Neural progenitor cell (in vitro differentiated cells): ENCODE measurements around the gene CAB39L. TPM values are rescaled to one million over a fixed set of nuclear protein-coding genes. Genes with fewer than 3 reads are reported as not detected.

ENCODE experiments used
- DNase-seq: peaks from one replicate; pipeline ENCODE4 v3.0.0-alpha.2; 2016; ENCODE audit warnings: low spot score
- H2AFZ ChIP-seq: fragments of 200-600 bp; sonication (generic); replicated peaks from 2 replicates; pipeline ENCODE4 v1.6.1; 2016; ENCODE audit warnings: antibody characterized with exemption
- H3F3A ChIP-seq: fragments of 200-600 bp; sonication (generic); 2 replicates; pipeline ENCODE4 v1.6.1; 2016; ENCODE audit warnings: antibody characterized with exemption, low read depth
- H3K27ac ChIP-seq: fragments of 200-600 bp; sonication (generic); 2 replicates; pipeline ENCODE4 v1.5.1; 2016; ENCODE audit warnings: mild to moderate bottlenecking
- H3K27me3 ChIP-seq: fragments of 200-600 bp; sonication (generic); 2 replicates; pipeline ENCODE4 v1.6.1; 2016; ENCODE audit warnings: mild to moderate bottlenecking, moderate library complexity
- H3K36me3 ChIP-seq: fragments of 200-600 bp; sonication (generic); 2 replicates; pipeline ENCODE4 v1.5.1; 2016
- H3K4me1 ChIP-seq: fragments of 200-600 bp; sonication (generic); 2 replicates; pipeline ENCODE4 v1.6.1; 2016; ENCODE audit warnings: mixed run types
- H3K4me2 ChIP-seq: fragments of 200-600 bp; sonication (generic); 2 replicates; pipeline ENCODE4 v1.6.1; 2016
- H3K4me3 ChIP-seq: fragments of 200-600 bp; sonication (generic); 2 replicates; pipeline ENCODE4 v1.5.1; 2016
- H3K79me2 ChIP-seq: fragments of 200-600 bp; sonication (generic); 2 replicates; pipeline ENCODE4 v1.6.1; 2016; ENCODE audit warnings: low read depth
- H3K9ac ChIP-seq: fragments of 200-600 bp; sonication (generic); 2 replicates; pipeline ENCODE4 v1.6.1; 2016
- H3K9me3 ChIP-seq: fragments of 200-600 bp; sonication (generic); 2 replicates; pipeline ENCODE4 v1.5.1; 2016; ENCODE audit warnings: low read depth
- H4K20me1 ChIP-seq: fragments of 200-600 bp; sonication (generic); 2 replicates; pipeline ENCODE4 v1.6.1; 2016; ENCODE audit warnings: low read depth
- H3K27ac Mint-ChIP-seq: 3 replicates; pipeline ENCODE4 v1.8.0; 2021; ENCODE audit warnings: mixed read lengths
- H3K27me3 Mint-ChIP-seq: 2 replicates; pipeline ENCODE4 v1.8.0; 2022; ENCODE audit warnings: low read depth, mild to moderate bottlenecking, inconsistent platforms, moderate library complexity, mixed read lengths; ENCODE audit not compliant: insufficient read depth
- H3K36me3 Mint-ChIP-seq: 3 replicates; pipeline ENCODE4 v1.8.0; 2021; ENCODE audit warnings: mixed read lengths
- H3K4me1 Mint-ChIP-seq: 3 replicates; pipeline ENCODE4 v1.8.0; 2021; ENCODE audit warnings: mixed read lengths
- H3K4me3 Mint-ChIP-seq: 3 replicates; pipeline ENCODE4 v1.8.0; 2021; ENCODE audit warnings: mild to moderate bottlenecking, moderate library complexity, mixed read lengths
- H3K9me3 Mint-ChIP-seq: 3 replicates; pipeline ENCODE4 v1.8.0; 2020; ENCODE audit warnings: mixed read lengths
- EZH2 ChIP-seq: fragments of 200-600 bp; sonication (generic); IDR thresholded peaks from 2 replicates; pipeline ENCODE4 v1.6.1; 2017; ENCODE audit warnings: antibody characterized with exemption, mild to moderate bottlenecking, moderate library complexity
- EZH2phosphoT487 ChIP-seq: fragments of 200-600 bp; sonication (generic); IDR thresholded peaks from 2 replicates; pipeline ENCODE4 v1.6.1; 2017; ENCODE audit warnings: antibody characterized with exemption
- total RNA-seq: library from RNA; depleted of rRNA; stranded (reverse); fragments of >200 nt; gene quantifications from 2 replicates; pipeline ENCODE4 v1.2.3, GENCODE V29; 2015; ENCODE audit warnings: low replicate concordance
- TF ChIP-seq, protein P1 (sequence below): fragments of 200-600 bp; sonication (generic); IDR thresholded peaks from 2 replicates; pipeline ENCODE4 v1.5.1; 2017; ENCODE audit warnings: antibody characterized with exemption, mild to moderate bottlenecking

The CAB39L gene
- total RNA-seq, 1 donor from 2014 or later = 18.1 TPM

GRCh38 chr13:49403996-49404702 is 39.7 kb downstream of the CAB39L start:
- DNase-seq = no peak
- TF ChIP-seq EZH2phosphoT487 (no peak), EZH2 (no peak)
- TF ChIP-seq, protein P1, sequence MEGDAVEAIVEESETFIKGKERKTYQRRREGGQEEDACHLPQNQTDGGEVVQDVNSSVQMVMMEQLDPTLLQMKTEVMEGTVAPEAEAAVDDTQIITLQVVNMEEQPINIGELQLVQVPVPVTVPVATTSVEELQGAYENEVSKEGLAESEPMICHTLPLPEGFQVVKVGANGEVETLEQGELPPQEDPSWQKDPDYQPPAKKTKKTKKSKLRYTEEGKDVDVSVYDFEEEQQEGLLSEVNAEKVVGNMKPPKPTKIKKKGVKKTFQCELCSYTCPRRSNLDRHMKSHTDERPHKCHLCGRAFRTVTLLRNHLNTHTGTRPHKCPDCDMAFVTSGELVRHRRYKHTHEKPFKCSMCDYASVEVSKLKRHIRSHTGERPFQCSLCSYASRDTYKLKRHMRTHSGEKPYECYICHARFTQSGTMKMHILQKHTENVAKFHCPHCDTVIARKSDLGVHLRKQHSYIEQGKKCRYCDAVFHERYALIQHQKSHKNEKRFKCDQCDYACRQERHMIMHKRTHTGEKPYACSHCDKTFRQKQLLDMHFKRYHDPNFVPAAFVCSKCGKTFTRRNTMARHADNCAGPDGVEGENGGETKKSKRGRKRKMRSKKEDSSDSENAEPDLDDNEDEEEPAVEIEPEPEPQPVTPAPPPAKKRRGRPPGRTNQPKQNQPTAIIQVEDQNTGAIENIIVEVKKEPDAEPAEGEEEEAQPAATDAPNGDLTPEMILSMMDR = no peak

GRCh38 chr13:49400755-49401659 is 42.9 kb downstream of the CAB39L start:
- H3K27ac Mint-ChIP-seq = no peak overlapping the region
- no peaks in the 10 kb centered on the region for H3K36me3 ChIP-seq
- peak overlapping the region; percentile 12 for H2AFZ ChIP-seq
- H3K4me1 ChIP-seq = no peaks in the 10 kb centered on the region
- no peaks in the 10 kb centered on the region for H4K20me1 ChIP-seq
- no peaks in the 10 kb centered on the region for H3F3A ChIP-seq
- no peaks in the 10 kb centered on the region for H3K4me1 Mint-ChIP-seq
- H3K27me3 ChIP-seq = no peaks in the 10 kb centered on the region
- no peaks in the 10 kb centered on the region for H3K9me3 ChIP-seq
- peaks cover 20% of the 10 kb centered on the region for H3K9me3 Mint-ChIP-seq
- H3K79me2 ChIP-seq = no peaks in the 10 kb centered on the region
- no peaks in the 10 kb centered on the region for H3K27me3 Mint-ChIP-seq
- no peak overlapping the region for H3K4me3 ChIP-seq
- DNase-seq = peak; percentile 22
- peaks cover 15% of the 10 kb centered on the region for H3K36me3 Mint-ChIP-seq
- no peak overlapping the region for H3K27ac ChIP-seq
- TF ChIP-seq EZH2 (no peak), EZH2phosphoT487 (no peak)
- H3K9ac ChIP-seq = no peak overlapping the region
- H3K4me2 ChIP-seq = peak overlapping the region; percentile 19
- no peak overlapping the region for H3K4me3 Mint-ChIP-seq

More at GRCh38 chr13:49403996-49404702, 39.7 kb downstream of the CAB39L start:
- Histone ChIP-seq H3K9me3 (no peaks in the 10 kb centered on the region), H3K4me1 (no peaks in the 10 kb centered on the region), H3K36me3 (no peaks in the 10 kb centered on the region), H3K27ac (no peak overlapping the region), H4K20me1 (no peaks in the 10 kb centered on the region), H2AFZ (no peak overlapping the region), H3K4me2 (no peak overlapping the region), H3K9ac (no peak overlapping the region), H3K27me3 (no peaks in the 10 kb centered on the region), H3F3A (no peaks in the 10 kb centered on the region), H3K79me2 (no peaks in the 10 kb centered on the region), H3K4me3 (no peak overlapping the region)
- no peak overlapping the region for H3K27ac Mint-ChIP-seq
- peaks cover 21% of the 10 kb centered on the region for H3K9me3 Mint-ChIP-seq
- peaks cover 17% of the 10 kb centered on the region for H3K36me3 Mint-ChIP-seq
- no peak overlapping the region for H3K4me3 Mint-ChIP-seq
- no peaks in the 10 kb centered on the region for H3K4me1 Mint-ChIP-seq
- H3K27me3 Mint-ChIP-seq = no peaks in the 10 kb centered on the region

DNA sequence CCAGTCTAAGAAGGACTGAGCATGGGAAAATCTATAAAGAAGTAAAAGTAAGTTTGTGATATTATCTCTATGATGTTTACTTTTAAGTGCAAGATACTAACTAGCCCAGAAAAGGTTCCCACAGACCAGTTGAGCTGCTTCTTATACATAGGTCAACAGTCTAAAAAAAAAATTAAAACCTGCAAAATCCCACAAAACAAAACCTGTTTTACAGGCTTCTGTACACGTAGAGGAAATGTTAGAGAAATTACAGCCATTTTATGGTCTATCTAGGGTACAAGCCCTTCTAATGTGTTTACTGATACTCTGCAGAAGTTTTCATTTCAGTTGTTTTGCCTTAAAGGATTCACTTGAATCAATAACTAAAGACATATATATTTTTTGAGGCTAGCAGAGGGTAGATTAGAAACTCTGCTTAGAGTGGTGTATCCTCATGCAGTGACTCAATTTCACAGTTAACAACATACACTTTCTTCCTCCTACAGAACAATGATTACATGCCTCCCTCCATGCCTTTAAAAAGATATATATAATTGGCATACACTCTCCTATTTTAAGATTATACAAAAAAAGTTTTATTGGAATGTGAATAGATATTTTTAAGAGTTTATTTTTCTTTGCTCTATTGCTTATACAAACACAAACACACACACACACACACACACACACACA is 43.9 kb downstream of the CAB39L start:
- TF ChIP-seq EZH2phosphoT487 (no peak), EZH2 (no peak)
- TF ChIP-seq, protein P1 = no peak
- Histone ChIP-seq H3F3A (no peaks in the 10 kb centered on the region), H2AFZ (no peak overlapping the region), H3K79me2 (no peaks in the 10 kb centered on the region), H3K27me3 (no peaks in the 10 kb centered on the region), H4K20me1 (no peaks in the 10 kb centered on the region), H3K9me3 (no peaks in the 10 kb centered on the region), H3K4me3 (no peak overlapping the region), H3K36me3 (no peaks in the 10 kb centered on the region), H3K4me1 (no peaks in the 10 kb centered on the region), H3K4me2 (no peak overlapping the region), H3K9ac (no peak overlapping the region), H3K27ac (no peak overlapping the region)
- Mint-ChIP-seq H3K4me3 (no peak overlapping the region), H3K27me3 (no peaks in the 10 kb centered on the region), H3K36me3 (peaks cover 9% of the 10 kb centered on the region), H3K4me1 (no peaks in the 10 kb centered on the region), H3K9me3 (peaks cover 12% of the 10 kb centered on the region), H3K27ac (no peak overlapping the region)
- DNase-seq = no peak
